HCT116 (cell line): ENCODE measurements around the gene AMPD1. TPM values are rescaled to one million over a fixed set of nuclear protein-coding genes. Genes with fewer than 3 reads are reported as not detected.

Experiments used
- ATAC-seq: fragments of 200-7000 bp; cut with Tn5 transposase; 2 replicates; pipeline ENCODE4 v1.9.1; 2020; ENCODE audit warnings: mild to moderate bottlenecking, moderate library complexity
- BruUV-seq: library from RNA; stranded (reverse); fragments of 400-500 nt; replicated peaks from 2 replicates; lab custom pipeline; 2021; lab: Mats Ljungman, UMichigan
- CTCF ChIA-PET: fragments of 300-600 bp; sonication (Branson Sonifier 250); formaldehyde crosslinking; loops from one replicate; lab custom pipeline; 2021; ENCODE audit warnings: antibody characterized with exemption; lab: Charles Lee
- POLR2A ChIA-PET: fragments of 300-600, 350-600 bp; sonication (Branson Sonifier 250); formaldehyde crosslinking; loops from one replicate; lab custom pipeline; 2021; ENCODE audit warnings: antibody characterized with exemption; lab: Charles Lee
- RAD21 ChIA-PET, 2 experiments: fragments of 300-600 bp; sonication (Branson Sonifier 250); formaldehyde crosslinking; loops; one replicate each; lab custom pipeline; 2023; ENCODE audit warnings: low total read pairs in 2 of 2; ENCODE audit not compliant: uncharacterized antibody in 2 of 2, unreplicated experiment in 2 of 2, low non-redundant PET in 1 of 2; lab: Charles Lee
- DNase-seq: peaks from one replicate; pipeline ENCODE4 v3.0.0-alpha.2; 2010; ENCODE audit warnings: low read depth, low spot score
- H2AFZ ChIP-seq: fragments of 200-600 bp; shearing (Covaris generic), sonication (generic); 2 replicates; pipeline ENCODE4 v1.6.1; 2017; ENCODE audit warnings: low read depth, mixed run types, mixed read lengths, antibody characterized with exemption, low read length; ENCODE audit not compliant: poor library complexity, severe bottlenecking
- H3K27ac ChIP-seq: 2 replicates; pipeline ENCODE4 v1.5.1; 2012; ENCODE audit warnings: low read depth, low read length
- H3K27me3 ChIP-seq: fragments of 200-600 bp; sonication (generic); 2 replicates; pipeline ENCODE4 v1.6.1; 2016; ENCODE audit warnings: mixed run types, low read length, mixed read lengths; ENCODE audit not compliant: insufficient read depth
- H3K36me3 ChIP-seq, 2 experiments: fragments of 200-500 bp in 1 of 2; fragments of 200-600 bp in 1 of 2; sonication (Bioruptor generic) in 1 of 2; sonication (generic) in 1 of 2; 2 replicates each; pipeline versions ENCODE4 v1.5.1 to v1.6.1; 2014 to 2016; ENCODE audit warnings: low read length in 2 of 2, inconsistent platforms in 1 of 2, mixed read lengths in 1 of 2, mixed run types in 1 of 2; ENCODE audit not compliant: insufficient read depth in 2 of 2, control insufficient read depth in 1 of 2
- H3K4me1 ChIP-seq, 2 experiments: fragments of 200-600 bp in 1 of 2; sonication (generic) in 1 of 2; 2 replicates each; pipeline versions ENCODE4 v1.5.1 to v1.6.1; 2012 to 2017; ENCODE audit warnings: low read length in 2 of 2, inconsistent platforms in 1 of 2, mild to moderate bottlenecking in 1 of 2, mixed read lengths in 1 of 2, mixed run types in 1 of 2, moderate library complexity in 1 of 2; ENCODE audit not compliant: insufficient read depth in 2 of 2, control insufficient read depth in 1 of 2
- H3K4me2 ChIP-seq: fragments of 200-600 bp; sonication (generic); 2 replicates; pipeline ENCODE4 v1.6.1; 2017; ENCODE audit warnings: mixed run types, low read length, mixed read lengths
- H3K4me3 ChIP-seq, 2 experiments: fragments of 200-600 bp in 1 of 2; sonication (generic) in 1 of 2; replicated peaks in 1 of 2; 2 replicates each; pipeline ENCODE4 v1.5.1; 2011 to 2016; ENCODE audit warnings: low read length in 2 of 2, control low read depth in 1 of 2, low read depth in 1 of 2, mild to moderate bottlenecking in 1 of 2, mixed read lengths in 1 of 2, mixed run types in 1 of 2
- H3K79me2 ChIP-seq: fragments of 200-600 bp; sonication (generic); 2 replicates; pipeline ENCODE4 v1.6.1; 2017; ENCODE audit warnings: mild to moderate bottlenecking, mixed run types, low read length, moderate library complexity, mixed read lengths; ENCODE audit not compliant: insufficient read depth
- H3K9ac ChIP-seq: fragments of 200-600 bp; sonication (generic); 2 replicates; pipeline ENCODE4 v1.6.1; 2016; ENCODE audit warnings: low read length, mixed read lengths
- H3K9me2 ChIP-seq: fragments of 200-600 bp; sonication (generic), shearing (Covaris generic); 2 replicates; pipeline ENCODE4 v1.6.1; 2017; ENCODE audit warnings: mixed run types, mild to moderate bottlenecking, moderate library complexity; ENCODE audit not compliant: insufficient read depth
- H3K9me3 ChIP-seq, 2 experiments: fragments of 200-500 bp in 1 of 2; fragments of 200-600 bp in 1 of 2; sonication (Bioruptor generic) in 1 of 2; sonication (generic) in 1 of 2; 2 replicates each; pipeline ENCODE4 v1.6.1; 2014 to 2017; ENCODE audit warnings: low read length in 2 of 2, mixed read lengths in 2 of 2, inconsistent platforms in 1 of 2, low read depth in 1 of 2, mild to moderate bottlenecking in 1 of 2, mixed run types in 1 of 2, moderate library complexity in 1 of 2; ENCODE audit not compliant: control insufficient read depth in 1 of 2, insufficient read depth in 1 of 2
- H4K20me1 ChIP-seq: fragments of 200-600 bp; sonication (generic), shearing (Covaris generic); 2 replicates; pipeline ENCODE4 v1.6.1; 2017; ENCODE audit warnings: mixed run types, mild to moderate bottlenecking, moderate library complexity; ENCODE audit not compliant: insufficient read depth
- EGR1 ChIP-seq: IDR thresholded peaks from 2 replicates; pipeline ENCODE4 v1.6.1; 2012; ENCODE audit warnings: low read depth
- EZH2 ChIP-seq: fragments of 200-600 bp; sonication (generic); IDR thresholded peaks from 2 replicates; pipeline ENCODE4 v1.6.1; 2017; ENCODE audit warnings: antibody characterized with exemption, mixed run types
- EZH2phosphoT487 ChIP-seq: fragments of 200-600 bp; IDR thresholded peaks from 2 replicates; pipeline ENCODE4 v1.6.1; 2018; ENCODE audit warnings: antibody characterized with exemption, borderline replicate concordance
- FOSL1 ChIP-seq: IDR thresholded peaks from 2 replicates; pipeline ENCODE4 v1.6.1; 2012; ENCODE audit warnings: low read depth
- JUND ChIP-seq: IDR thresholded peaks from 2 replicates; pipeline ENCODE4 v1.6.1; 2012
- MAX ChIP-seq: IDR thresholded peaks from 2 replicates; pipeline ENCODE4 v1.6.1; 2012
- RAD21 ChIP-seq: IDR thresholded peaks from 2 replicates; pipeline ENCODE4 v1.6.1; 2012; ENCODE audit warnings: low read depth, mild to moderate bottlenecking
- SIN3A ChIP-seq: IDR thresholded peaks from 2 replicates; pipeline ENCODE4 v1.6.1; 2012; ENCODE audit warnings: low read depth
- SP1 ChIP-seq: IDR thresholded peaks from 2 replicates; pipeline ENCODE4 v1.6.1; 2012; ENCODE audit warnings: low read depth
- SRF ChIP-seq: IDR thresholded peaks from 2 replicates; pipeline ENCODE4 v1.6.1; 2012; ENCODE audit warnings: low read depth
- YY1 ChIP-seq: IDR thresholded peaks from 2 replicates; pipeline ENCODE4 v1.6.1; 2011; ENCODE audit warnings: low read length, low read depth, moderate library complexity, mild to moderate bottlenecking; ENCODE audit not compliant: insufficient replicate concordance; ENCODE audit errors: extremely low read depth
- ZFX ChIP-seq: fragments of 450-650 bp; IDR thresholded peaks from 2 replicates; pipeline ENCODE4 v1.6.1; 2017
- ZNF274 ChIP-seq: fragments of 200-500 bp; sonication (Bioruptor generic); IDR thresholded peaks from 2 replicates; pipeline ENCODE4 v1.6.1; 2014; ENCODE audit warnings: mild to moderate bottlenecking, low read depth, low read length, inconsistent platforms
- intact Hi-C: fragments of 100-400 bp; cut with micrococcal nuclease; formaldehyde crosslinking; loops from 2 replicates; pipeline ENCODE4 v1.10.0; 2022
- total RNA-seq: library from RNA; stranded (reverse); gene quantifications from one replicate; pipeline ENCODE4 v1.2.1, GENCODE V29; 2021; ENCODE audit not compliant: unreplicated experiment

AMPD1 gene
- total RNA-seq, 1 experiment from 2014 or later, result not detected

GRCh38 chr1:114691061-114691460 is 4.3 kb downstream of the AMPD1 start:
- intact Hi-C loops, result no loop called here
- no peak overlapping the region for H3K9ac ChIP-seq
- H3K36me3 ChIP-seq, result no peaks in the 10 kb centered on the region
- RAD21 ChIA-PET, result no interaction called here
- no peak for TF ChIP-seq SRF
- no peak for TF ChIP-seq EZH2
- TF ChIP-seq MAX, result no peak
- no peak for TF ChIP-seq SIN3A
- TF ChIP-seq ZNF274, result no peak
- no peak for TF ChIP-seq SP1
- TF ChIP-seq FOSL1, result no peak
- TF ChIP-seq RAD21, result no peak
- TF ChIP-seq ZFX, result no peak
- no peak for TF ChIP-seq JUND
- TF ChIP-seq YY1, result no peak
- no peak for TF ChIP-seq EZH2phosphoT487
- no peak for TF ChIP-seq EGR1
- peaks cover 9% of the 10 kb centered on the region; the same call in 1 of the 2 replicates for H3K27me3 ChIP-seq
- CTCF ChIA-PET, result no interaction called here
- no peaks in the 10 kb centered on the region for H4K20me1 ChIP-seq
- DNase-seq, result no peak
- H3K4me3 ChIP-seq, result no peak overlapping the region
- H3K79me2 ChIP-seq, result no peaks in the 10 kb centered on the region
- no TSS peak for BruUV-seq
- POLR2A ChIA-PET, result no interaction called here
- H3K9me2 ChIP-seq, result no peaks in the 10 kb centered on the region
- no peak overlapping the region for H3K27ac ChIP-seq
- no peak overlapping the region for H2AFZ ChIP-seq
- H3K4me2 ChIP-seq, result no peak overlapping the region
- no peaks in the 10 kb centered on the region for H3K4me1 ChIP-seq
- no peak for ATAC-seq
- H3K9me3 ChIP-seq, result no peaks in the 10 kb centered on the region

GRCh38 chr1:114690148-114690547 is 5.2 kb downstream of the AMPD1 start:
- no peak overlapping the region for H3K27ac ChIP-seq
- no peak for DNase-seq
- H4K20me1 ChIP-seq, result no peaks in the 10 kb centered on the region
- intact Hi-C loops, result no loop called here
- no peak overlapping the region for H3K4me3 ChIP-seq
- no peaks in the 10 kb centered on the region for H3K9me3 ChIP-seq
- TF ChIP-seq ZFX (no peak), JUND (no peak)
- H3K36me3 ChIP-seq, result no peaks in the 10 kb centered on the region
- CTCF ChIA-PET, result no interaction called here
- H2AFZ ChIP-seq, result no peak overlapping the region
- no peaks in the 10 kb centered on the region for H3K9me2 ChIP-seq
- BruUV-seq, result no TSS peak
- no peaks in the 10 kb centered on the region for H3K4me1 ChIP-seq
- RAD21 ChIA-PET, result no interaction called here
- POLR2A ChIA-PET, result no interaction called here
- H3K4me2 ChIP-seq, result no peak overlapping the region
- H3K79me2 ChIP-seq, result no peaks in the 10 kb centered on the region
- H3K27me3 ChIP-seq, result peaks cover 11% of the 10 kb centered on the region; the same call in 1 of the 2 replicates
- no peak for ATAC-seq
- no peak overlapping the region for H3K9ac ChIP-seq
